Ovary (tissue), 9 donors: ENCODE data around the gene MBNL2. TPM values are rescaled to one million over a fixed set of nuclear protein-coding genes. Genes with fewer than 3 reads are reported as not detected.
"Not testable (repeated sequence)": the region's sequence is repeated elsewhere in the genome, so short reads cannot be mapped to it uniquely, and the experiment has no call there.

Experiments used
- DNase-seq, 5 donors: peaks; one replicate each; pipeline ENCODE4 v3.0.0-alpha.2; 2019 to 2020
- H3K27ac ChIP-seq, 2 donors: fragments of 200-600 bp; one replicate each; pipeline versions ENCODE4 v1.5.1 to v1.8.0; 2019 to 2022
- H3K27me3 ChIP-seq: fragments of 200-600 bp; one replicate; pipeline ENCODE4 v1.8.0; 2022
- H3K36me3 ChIP-seq: fragments of 200-600 bp; sonication (generic); one replicate; pipeline ENCODE4 v1.5.1; 2019
- H3K4me1 ChIP-seq: one replicate; pipeline ENCODE4 v1.8.1; 2013; ENCODE audit warnings: mild to moderate bottlenecking, moderate library complexity; ENCODE audit not compliant: insufficient read depth
- H3K4me3 ChIP-seq: fragments of 200-600 bp; sonication (generic); one replicate; pipeline ENCODE4 v1.5.1; 2017
- H3K9me3 ChIP-seq, 2 donors: fragments of 200-600 bp in 1 of 2; sonication (generic) in 1 of 2; one replicate each; pipeline versions ENCODE4 v1.5.1 to v1.8.1; 2013 to 2019; ENCODE audit warnings: mild to moderate bottlenecking in 1 of 2, moderate library complexity in 1 of 2
- CTCF ChIP-seq, 3 donors: fragments of 450-650 bp in 2 of 3; fragments of 200-600 bp in 1 of 3; IDR thresholded peaks; one replicate each; pipeline versions ENCODE4 v1.5.1 to v1.8.0; 2016 to 2022; ENCODE audit warnings: antibody characterized with exemption in 3 of 3, mild to moderate bottlenecking in 1 of 3
- EP300 ChIP-seq: sonication (generic); formaldehyde crosslinking; IDR thresholded peaks from one replicate; pipeline ENCODE4 v1.6.1; 2017; ENCODE audit warnings: antibody characterized with exemption
- POLR2A ChIP-seq: fragments of 450-650 bp; IDR thresholded peaks from one replicate; pipeline ENCODE4 v1.6.1; 2017; ENCODE audit warnings: antibody characterized with exemption, mild to moderate bottlenecking, moderate library complexity
- WGBS, 3 donors: extraction: QIAGEN DNeasy Blood & Tissue Kit in 1 of 3; methylation state at CpG; one replicate each; pipeline versions ENCODE4 v1.1.5 to v1.1.7; 2013 to 2017; 5-methylcytosine and 5-hydroxymethylcytosine counted together
- intact Hi-C, 4 donors: fragments of 100-400 bp; cut with DNase I; formaldehyde crosslinking; loops; one replicate each; pipeline versions ENCODE4 v1.11.0 to v1.15.1; 2022 to 2023
- polyA plus RNA-seq, 2 donors: library from polyadenylated mRNA; stranded (reverse); fragments of 200-250 nt in 1 of 2; fragments of 350-450 nt in 1 of 2; fragmentation: Illumina TruSeq in 1 of 2; extraction: RNeasy Lipid Tissue Mini Kit (QIAGEN cat#74804) in 1 of 2; gene quantifications; one replicate each; pipeline ENCODE4 v1.2.3, GENCODE V29; 2013 to 2014
- total RNA-seq, 7 donors: library from RNA; depleted of rRNA in 2 of 7; stranded (reverse); fragments of >200 nt in 2 of 7; fragmentation: NEBNext Ultra II Directional in 3 of 7; extraction: Animal tissue kit (Norgen Biotek cat#: 25700) in 3 of 7; gene quantifications; one replicate each; pipeline versions ENCODE4 v1.1.0 to v1.2.4, GENCODE V29; 2016 to 2023
- donor health status: DM: no; HTN: no; CAD: no; lungs with moderate emphysema.
- donor health status: DM: no; HTN: no; CAD: no.
- donor health status: Bipolar disorder and iron deficiency.
- donor health status: DM: yes; HTN: yes; CAD: no.
- donor health status: DM: no; HTN: no; CAD: no.
- donor health status: DM: yes; HTN: yes; CAD: no.

Gene MBNL2
- total and polyA plus RNA-seq, 9 donors = 43.7 to 110 (median 92.1) TPM

GRCh38 chr13:97346097-97346496, 124.0 kb downstream of the MBNL2 start:
- 94 to 95% (median 95%) methylated on average over 2 of the region's 2 CpGs for WGBS, 3 donors
- no peak for TF ChIP-seq EP300
- TF ChIP-seq POLR2A = no peak
- no peak for TF ChIP-seq CTCF (IDR thresholded peaks at IDR 0.05)
- Histone ChIP-seq H3K27me3 (no peaks in the 10 kb centered on the region), H3K9me3 (no peaks in the 10 kb centered on the region), H3K4me1 (no peaks in the 10 kb centered on the region), H3K27ac (no peak overlapping the region), H3K36me3 (no peaks in the 10 kb centered on the region), H3K4me3 (no peak overlapping the region)
- DNase-seq = no peak
- intact Hi-C loops = loop anchor here in 3 of 4 donors (5.0 kb wide), 1 partner anchor 234 kb away; no protein-coding TSS in a partner anchor

GRCh38 chr13:97346561-97347254, 124.6 kb downstream of the MBNL2 start:
- no peak overlapping the region for H3K27ac ChIP-seq
- DNase-seq = no peak
- H3K4me1 ChIP-seq = no peaks in the 10 kb centered on the region
- WGBS, 3 donors = 90 to 95% (median 92%) methylated on average over 39 of the region's 39 CpGs
- TF ChIP-seq POLR2A = no peak
- no peak for TF ChIP-seq CTCF (IDR thresholded peaks at IDR 0.05)
- no peak for TF ChIP-seq EP300
- H3K27me3 ChIP-seq = no peaks in the 10 kb centered on the region
- H3K36me3 ChIP-seq = no peaks in the 10 kb centered on the region
- H3K9me3 ChIP-seq = no peaks in the 10 kb centered on the region
- no peak overlapping the region for H3K4me3 ChIP-seq
- intact Hi-C loops = loop anchor here in 3 of 4 donors (5.0 kb wide), 1 partner anchor 234 kb away; no protein-coding TSS in a partner anchor

GRCh38 chr13:97347255-97347932, 125.3 kb downstream of the MBNL2 start:
- Histone ChIP-seq H3K4me1 (no peaks in the 10 kb centered on the region), H3K27ac (no peak overlapping the region), H3K36me3 (no peaks in the 10 kb centered on the region), H3K27me3 (no peaks in the 10 kb centered on the region), H3K9me3 (no peaks in the 10 kb centered on the region), H3K4me3 (no peak overlapping the region)
- WGBS, 3 donors = 89 to 95% (median 90%) methylated on average over 9 of the region's 9 CpGs
- DNase-seq = no peak
- TF ChIP-seq CTCF (IDR thresholded peaks at IDR 0.05) = no peak
- TF ChIP-seq POLR2A = no peak
- TF ChIP-seq EP300 = no peak
- intact Hi-C loops = loop anchor here in 3 of 4 donors (5.0 kb wide), 1 partner anchor 235 kb away; no protein-coding TSS in a partner anchor

- H3K9me3 ChIP-seq = no peaks in the 10 kb centered on the region
- WGBS, 3 donors = 91 to 95% (median 95%) methylated on average over 5 of the region's 5 CpGs
- no peaks in the 10 kb centered on the region for H3K36me3 ChIP-seq
- DNase-seq = no peak
- no peaks in the 10 kb centered on the region for H3K27me3 ChIP-seq
- H3K4me1 ChIP-seq = no peaks in the 10 kb centered on the region
- TF ChIP-seq EP300 = no peak
- no peak for TF ChIP-seq POLR2A
- TF ChIP-seq CTCF (IDR thresholded peaks at IDR 0.05) = no peak
- intact Hi-C loops = loop anchor here in 3 of 4 donors (5.0 kb wide), 1 partner anchor 236 kb away; no protein-coding TSS in a partner anchor
- H3K27ac ChIP-seq = no peak overlapping the region
- H3K4me3 ChIP-seq = no peak overlapping the region
These were observed 126.5 kb downstream of the MBNL2 start for GRCh38 chr13:97348569-97349100.

- H3K27me3 ChIP-seq, H3K36me3 ChIP-seq, H3K9me3 ChIP-seq, H3K4me3 ChIP-seq, H3K27ac ChIP-seq, H3K4me1 ChIP-seq, DNase-seq, intact Hi-C loops: not testable (repeated sequence)
- 8 to 31% (median 15%) methylated on average over 1 of the region's 1 CpG for whole genome bisulfite sequencing, 3 donors
These were observed 129.9 kb downstream of the MBNL2 start for GRCh38 chr13:97352012-97352411.
